ENCODE data around the gene AQP7. TPM values are rescaled to one million over a fixed set of nuclear protein-coding genes. Genes with fewer than 3 reads are reported as not detected.
A peak's percentile ranks its signal among the peaks of the same experiment; 100 is the strongest.
"Not testable (repeated sequence)": the region's sequence is repeated elsewhere in the genome, so short reads cannot be mapped to it uniquely, and the experiment has no call there.

Gene AQP7
- total RNA-seq, 4 donors from 2014 or later: 128 to 466 (median 169) TPM

DNA sequence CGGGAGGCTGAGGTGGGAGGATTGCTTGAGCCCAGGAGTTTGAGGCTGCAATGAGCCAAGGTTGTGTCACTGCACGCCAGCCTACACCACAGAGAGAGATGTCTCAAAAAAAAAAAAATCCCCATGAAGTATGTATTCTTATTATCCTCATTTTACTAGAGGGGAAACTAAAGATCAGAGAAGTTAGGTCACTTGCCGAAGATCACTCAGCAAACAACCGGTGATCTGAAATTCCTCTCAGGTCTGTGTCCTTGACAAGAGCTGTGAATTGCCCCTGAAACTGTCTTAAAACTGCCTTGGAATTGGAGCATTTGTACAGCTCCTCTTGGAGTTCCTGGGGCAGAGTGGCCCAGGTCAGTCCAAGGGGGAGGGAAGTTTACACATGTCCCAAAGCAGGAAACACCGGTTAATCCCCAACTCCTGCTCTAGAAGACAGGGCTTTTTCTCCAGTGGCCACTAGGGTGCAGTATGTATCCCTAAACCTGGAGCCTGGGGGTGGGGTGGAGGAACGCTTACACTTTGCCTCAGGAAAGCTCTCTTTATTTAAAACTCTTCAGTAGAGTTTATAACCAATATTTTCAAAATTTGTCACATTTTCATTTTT lies 27.6 kb downstream of the AQP7 start:
- ATAC-seq (ENCODE audit: low FRiP score) (peak; percentile 80), DNase-seq (ENCODE audit: low spot score) (peak; percentile 56)
- TF ChIP-seq, protein P1, sequence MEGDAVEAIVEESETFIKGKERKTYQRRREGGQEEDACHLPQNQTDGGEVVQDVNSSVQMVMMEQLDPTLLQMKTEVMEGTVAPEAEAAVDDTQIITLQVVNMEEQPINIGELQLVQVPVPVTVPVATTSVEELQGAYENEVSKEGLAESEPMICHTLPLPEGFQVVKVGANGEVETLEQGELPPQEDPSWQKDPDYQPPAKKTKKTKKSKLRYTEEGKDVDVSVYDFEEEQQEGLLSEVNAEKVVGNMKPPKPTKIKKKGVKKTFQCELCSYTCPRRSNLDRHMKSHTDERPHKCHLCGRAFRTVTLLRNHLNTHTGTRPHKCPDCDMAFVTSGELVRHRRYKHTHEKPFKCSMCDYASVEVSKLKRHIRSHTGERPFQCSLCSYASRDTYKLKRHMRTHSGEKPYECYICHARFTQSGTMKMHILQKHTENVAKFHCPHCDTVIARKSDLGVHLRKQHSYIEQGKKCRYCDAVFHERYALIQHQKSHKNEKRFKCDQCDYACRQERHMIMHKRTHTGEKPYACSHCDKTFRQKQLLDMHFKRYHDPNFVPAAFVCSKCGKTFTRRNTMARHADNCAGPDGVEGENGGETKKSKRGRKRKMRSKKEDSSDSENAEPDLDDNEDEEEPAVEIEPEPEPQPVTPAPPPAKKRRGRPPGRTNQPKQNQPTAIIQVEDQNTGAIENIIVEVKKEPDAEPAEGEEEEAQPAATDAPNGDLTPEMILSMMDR (IDR thresholded peaks at IDR 0.05): peak in 1 of 3 donors; percentile 13

DNA sequence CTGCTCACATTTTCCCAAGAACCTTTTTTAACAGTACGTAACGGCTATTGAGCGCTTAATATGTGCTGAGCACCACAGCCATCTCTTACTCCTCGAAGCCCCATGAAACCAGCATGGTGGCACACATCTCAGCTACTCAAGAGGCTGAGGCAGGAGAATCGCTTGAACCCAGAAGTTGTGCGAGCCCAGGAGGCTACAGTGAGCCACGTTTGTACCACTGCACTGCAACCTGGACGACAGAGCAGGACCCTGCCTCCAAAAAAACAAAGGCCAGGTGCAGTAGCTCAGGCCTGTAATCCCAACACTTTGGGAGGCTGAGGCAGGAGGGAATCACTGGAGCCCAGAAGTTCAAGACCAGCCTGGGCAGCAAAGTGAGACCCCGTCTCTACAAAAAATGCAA lies 28.2 kb downstream of the AQP7 start:
- ATAC-seq (ENCODE audit: low FRiP score): no peak
- no peak for DNase-seq (ENCODE audit: low spot score)
- TF ChIP-seq, protein P1 (IDR thresholded peaks at IDR 0.05): no peak

GRCh38 chr9:33372900-33373299 lies 29.5 kb downstream of the AQP7 start:
- no peak for ATAC-seq (ENCODE audit: low FRiP score)
- TF ChIP-seq, protein P1 (IDR thresholded peaks at IDR 0.05): no peak

DNA sequence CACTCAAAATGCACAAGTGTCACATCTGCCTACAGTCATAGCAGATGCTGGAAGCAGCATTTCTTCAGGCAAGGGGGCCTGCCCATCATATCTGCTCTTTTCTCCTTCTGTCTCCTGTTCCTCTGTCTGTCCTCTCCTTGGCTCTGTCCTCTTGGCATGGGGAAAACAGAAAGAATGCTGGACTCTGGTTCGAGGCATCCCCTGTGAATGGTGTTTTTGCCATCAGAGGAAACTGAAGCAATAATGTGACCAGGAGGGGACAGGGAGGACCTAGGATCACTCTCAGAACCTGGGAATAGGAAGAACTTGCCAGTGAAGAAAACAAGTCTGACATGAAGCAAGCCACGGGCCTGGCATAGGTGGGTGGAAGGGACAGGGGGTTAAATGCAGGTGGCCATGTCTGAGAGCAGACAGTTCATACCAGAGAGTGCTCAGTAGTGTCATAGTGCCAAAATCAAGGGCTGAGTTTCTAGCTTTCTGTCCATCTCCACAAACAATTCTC lies 35.3 kb downstream of the AQP7 start:
- no peak for ATAC-seq (ENCODE audit: low FRiP score)
- TF ChIP-seq, protein P1 (IDR thresholded peaks at IDR 0.05): no peak
- no peak for DNase-seq (ENCODE audit: low spot score)

More at GRCh38 chr9:33372900-33373299, 29.5 kb downstream of the AQP7 start:
- DNase-seq (ENCODE audit: low spot score): no peak

- DNase-seq (ENCODE audit: low spot score); ATAC-seq (ENCODE audit: low FRiP score): not testable (repeated sequence)
Observed at GRCh38 chr9:33364814-33365213, 37.6 kb downstream of the AQP7 start.

- no peak for DNase-seq (ENCODE audit: low spot score)
- no peak for ATAC-seq (ENCODE audit: low FRiP score)
- TF ChIP-seq, protein P1 (IDR thresholded peaks at IDR 0.05): no peak
Observed at GRCh38 chr9:33364127-33364526, 38.2 kb downstream of the AQP7 start.

DNA sequence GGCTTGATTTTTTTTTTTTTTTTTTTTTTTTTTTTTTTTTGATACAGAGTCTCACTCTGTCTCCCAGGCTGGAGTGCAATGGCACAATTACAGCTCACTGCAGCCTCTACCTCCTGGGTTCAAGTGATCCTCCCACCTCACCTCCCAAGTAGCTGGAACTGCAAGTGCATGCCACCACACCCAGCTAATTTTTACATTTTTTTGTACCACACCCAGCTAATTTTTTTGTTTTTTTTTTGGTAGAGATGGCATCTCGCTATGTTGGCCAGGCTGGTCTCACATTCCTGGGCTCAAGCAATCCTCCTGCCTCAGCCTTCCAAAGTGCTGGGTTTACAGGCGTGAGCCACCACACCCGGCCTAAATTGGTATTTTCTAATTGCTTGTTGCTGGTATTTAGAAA lies 43.7 kb downstream of the AQP7 start:
- not testable (repeated sequence) for DNase-seq (ENCODE audit: low spot score); ATAC-seq (ENCODE audit: low FRiP score)

GRCh38 chr9:33355933-33356332 lies 46.4 kb downstream of the AQP7 start:
- no peak for DNase-seq (ENCODE audit: low spot score)
- TF ChIP-seq, protein P1 (IDR thresholded peaks at IDR 0.05): no peak
- ATAC-seq (ENCODE audit: low FRiP score): no peak
